T47D (cell line): ENCODE measurements around the gene PLXDC2.

Source experiments
- DNase-seq, 2 experiments: peaks; one replicate each; pipeline versions ENCODE4 v3.0.0 to v3.0.0-alpha.2; 2011 to 2012; ENCODE audit warnings: low read depth in 1 of 2, low spot score in 1 of 2
- JUND ChIP-seq: IDR thresholded peaks from 2 replicates; pipeline ENCODE4 v1.6.1; 2012; ENCODE audit warnings: low read depth
- in situ Hi-C: cut with HindIII; loops from 2 replicates; pipeline ENCODE4 v1.10.0; 2016; ENCODE audit warnings: low sequenced_read_pairs, low pct_unique_long_range_greater_than_20kb

PLXDC2 gene

GRCh38 chr10:20327954-20328353 lies 511.7 kb downstream of the PLXDC2 start:
- in situ Hi-C loops = no loop called here
- peak in 1 of 2 experiments; percentile 29 for DNase-seq
- TF ChIP-seq JUND = no peak

- DNase-seq = no peak
- no peak for TF ChIP-seq JUND
- in situ Hi-C loops = no loop called here
These were observed 514.0 kb downstream of the PLXDC2 start for GRCh38 chr10:20330246-20330645.

DNA sequence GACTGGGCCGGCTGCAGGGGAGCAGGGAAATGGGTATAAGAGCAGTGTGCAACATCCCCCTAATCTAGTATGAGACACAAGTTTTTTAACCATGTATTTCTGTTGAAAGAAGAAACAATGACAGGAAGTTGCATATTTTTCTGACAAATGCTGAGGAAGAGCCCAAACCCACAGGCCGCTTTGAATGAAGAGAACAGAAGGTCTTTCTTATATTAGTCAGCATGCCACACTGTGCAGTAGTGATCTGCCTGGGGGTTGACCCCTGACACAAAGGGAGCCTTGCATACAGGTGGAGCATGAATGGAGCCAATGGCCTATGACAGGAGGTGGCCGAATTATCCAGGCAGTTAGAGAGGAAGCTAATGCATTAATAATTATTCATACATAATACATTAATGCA lies 518.3 kb downstream of the PLXDC2 start:
- TF ChIP-seq JUND = no peak
- in situ Hi-C loops = no loop called here
- DNase-seq = no peak
